HEK293 (cell line): ENCODE results near the gene HNRNPUL1.
A peak's percentile ranks its signal among the peaks of the same experiment; 100 is the strongest.
"Not testable (repeated sequence)": the region's sequence is repeated elsewhere in the genome, so short reads cannot be mapped to it uniquely, and the experiment has no call there.

Source experiments
- CTCF ChIA-PET: fragments of 350-600 bp; formaldehyde crosslinking; extraction: SDS; loops from one replicate; lab custom pipeline; 2021; ENCODE audit warnings: antibody characterized with exemption; lab: Yijun Ruan, JAX
- POLR2A ChIA-PET: fragments of 300-600 bp; formaldehyde crosslinking; extraction: SDS; loops from one replicate; lab custom pipeline; 2020; ENCODE audit warnings: antibody characterized with exemption, inconsistent platforms; lab: Yijun Ruan, JAX
- H3K27ac ChIP-seq: fragments of 200-500 bp; sonication (Bioruptor generic); 2 replicates; pipeline ENCODE4 v1.5.1; 2014; ENCODE audit warnings: low read depth, low read length, control low read depth, inconsistent platforms; ENCODE audit errors: extremely low read depth
- H3K36me3 ChIP-seq, 2 experiments: fragments of 200-500 bp in 1 of 2; sonication (Bioruptor generic) in 1 of 2; 1 replicate in 1 of 2; 2 replicates in 1 of 2; pipeline ENCODE4 v1.5.1; 2014 to 2017; ENCODE audit warnings: inconsistent platforms in 2 of 2, low read length in 2 of 2; ENCODE audit not compliant: control insufficient read depth in 2 of 2, insufficient read depth in 1 of 2
- H3K4me1 ChIP-seq: fragments of 200-500 bp; sonication (Bioruptor generic); 2 replicates; pipeline ENCODE4 v1.5.1; 2014; ENCODE audit warnings: mild to moderate bottlenecking, low read length, inconsistent platforms; ENCODE audit not compliant: control insufficient read depth, insufficient read depth
- H3K4me3 ChIP-seq: 2 replicates; pipeline ENCODE4 v1.5.1; 2011; ENCODE audit warnings: low read depth, mild to moderate bottlenecking, control low read depth, low read length, moderate library complexity
- H3K9me3 ChIP-seq: fragments of 200-500 bp; sonication (Bioruptor generic); 2 replicates; pipeline ENCODE4 v1.5.1; 2014; ENCODE audit warnings: low read depth, low read length, inconsistent platforms; ENCODE audit not compliant: control insufficient read depth, insufficient read depth
- ATF2 ChIP-seq: fragments of 450-650 bp; formaldehyde crosslinking; IDR thresholded peaks from 2 replicates; pipeline ENCODE4 v1.5.1; 2016; ENCODE audit warnings: missing biosample characterization, missing genetic modification characterization, low read depth
- KLF16 ChIP-seq: fragments of 450-650 bp; formaldehyde crosslinking; IDR thresholded peaks from 2 replicates; pipeline ENCODE4 v1.5.1; 2017; ENCODE audit warnings: missing biosample characterization, missing genetic modification characterization
- PBX3 ChIP-seq: sonication (generic); formaldehyde crosslinking; IDR thresholded peaks from 2 replicates; pipeline ENCODE4 v1.8.1; 2022; ENCODE audit warnings: mild to moderate bottlenecking, moderate library complexity, missing genetic modification reagents
- PRDM6 ChIP-seq: fragments of 450-650 bp; formaldehyde crosslinking; IDR thresholded peaks from 2 replicates; pipeline ENCODE4 v1.5.1; 2017; ENCODE audit warnings: missing biosample characterization, missing genetic modification characterization
- REST ChIP-seq: fragments of 450-650 bp; formaldehyde crosslinking; IDR thresholded peaks from 2 replicates; pipeline ENCODE4 v1.5.1; 2016; ENCODE audit warnings: missing biosample characterization, missing genetic modification characterization
- ZBTB6 ChIP-seq: fragments of 450-650 bp; formaldehyde crosslinking; IDR thresholded peaks from 2 replicates; pipeline ENCODE4 v1.5.1; 2017; ENCODE audit warnings: missing biosample characterization, missing genetic modification characterization
- ZNF121 ChIP-seq: fragments of 450-650 bp; formaldehyde crosslinking; IDR thresholded peaks from 2 replicates; pipeline ENCODE4 v1.5.1; 2016; ENCODE audit warnings: missing biosample characterization, missing genetic modification characterization
- ZNF202 ChIP-seq: fragments of 450-650 bp; formaldehyde crosslinking; IDR thresholded peaks from 2 replicates; pipeline ENCODE4 v1.5.1; 2016; ENCODE audit warnings: missing biosample characterization, missing genetic modification characterization, borderline replicate concordance
- ZNF423 ChIP-seq: fragments of 450-650 bp; formaldehyde crosslinking; IDR thresholded peaks from 2 replicates; pipeline ENCODE4 v1.5.1; 2016; ENCODE audit warnings: missing biosample characterization, missing genetic modification characterization
- ZNF621 ChIP-seq: fragments of 450-650 bp; formaldehyde crosslinking; IDR thresholded peaks from 2 replicates; pipeline ENCODE4 v1.5.1; 2017; ENCODE audit warnings: missing biosample characterization, missing genetic modification characterization
- ZNF658 ChIP-seq: fragments of 450-650 bp; formaldehyde crosslinking; IDR thresholded peaks from 2 replicates; pipeline ENCODE4; 2016; ENCODE audit warnings: missing biosample characterization, missing genetic modification characterization
- ZNF692 ChIP-seq: fragments of 450-650 bp; formaldehyde crosslinking; IDR thresholded peaks from 2 replicates; pipeline ENCODE4 v1.5.1; 2016; ENCODE audit warnings: missing biosample characterization, missing genetic modification characterization
- ZNF707 ChIP-seq: fragments of 450-650 bp; formaldehyde crosslinking; IDR thresholded peaks from 2 replicates; pipeline ENCODE4 v1.5.1; 2016; ENCODE audit warnings: missing biosample characterization, missing genetic modification characterization

HNRNPUL1 gene

GRCh38 chr19:41278478-41278877 is 14.3 kb downstream of the HNRNPUL1 start:
- Histone ChIP-seq H3K4me3 (no peak overlapping the region), H3K4me1 (no peaks in the 10 kb centered on the region), H3K36me3 (peaks cover 98 to 100% of the 10 kb centered on the region in 2 experiments)
- CTCF ChIA-PET, result interaction anchor here (0.6 to 2.3 kb wide), 4 partner anchors 16 to 30 kb away, joined by 3 to 11 read pairs (median 7); no protein-coding TSS in a partner anchor
- POLR2A ChIA-PET, result no interaction called here
- TF ChIP-seq ZNF423 (tag by site-specific recombination) (no peak), ZNF707 (tag by site-specific recombination) (no peak), ZNF621 (tag by site-specific recombination) (no peak), PBX3 (CRISPR knock-in tag) (no peak), KLF16 (no peak), ZNF658 (no peak), ZNF121 (tag by site-specific recombination) (peak; percentile 96), ZBTB6 (tag by site-specific recombination) (no peak)
- TF ChIP-seq, all 188 proteins: peak for 1
- no peak overlapping the region for H3K27ac ChIP-seq
- no peaks in the 10 kb centered on the region for H3K9me3 ChIP-seq

- POLR2A ChIA-PET, result no interaction called here
- TF ChIP-seq ZNF202 (tag by site-specific recombination) (no peak), ZNF692 (tag by site-specific recombination) (no peak), ATF2 (tag by site-specific recombination) (no peak), PRDM6 (no peak)
- peaks cover 95 to 100% of the 10 kb centered on the region in 2 experiments for H3K36me3 ChIP-seq
- H3K4me3 ChIP-seq, result no peak overlapping the region
- peak overlapping the region; percentile 36; the same call in 1 of the 2 replicates for H3K27ac ChIP-seq
- CTCF ChIA-PET, result interaction anchor here (0.7 to 12.7 kb wide), 5 partner anchors 12 to 145 kb away, joined by 3 to 120 read pairs (median 5); no protein-coding TSS in a partner anchor
- no peaks in the 10 kb centered on the region for H3K4me1 ChIP-seq
- H3K9me3 ChIP-seq, result no peaks in the 10 kb centered on the region
Observed at GRCh38 chr19:41288673-41289530, 24.7 kb downstream of the HNRNPUL1 start.

- POLR2A ChIA-PET, result interaction anchor here (0.5 kb wide), 1 partner anchor 590 kb away, joined by 5 read pairs; no protein-coding TSS in a partner anchor
- not testable (repeated sequence) for H3K4me3 ChIP-seq, H3K4me1 ChIP-seq, H3K27ac ChIP-seq, H3K9me3 ChIP-seq
- peak; percentile 70 for TF ChIP-seq REST
- CTCF ChIA-PET, result interaction anchor here (0.7 to 12.7 kb wide), 3 partner anchors 17 to 531 kb away, joined by 4 to 120 read pairs (median 8); no protein-coding TSS in a partner anchor
- H3K36me3 ChIP-seq, result peaks cover 95 to 100% of the 10 kb centered on the region in 2 experiments
Observed at GRCh38 chr19:41289814-41290213, 25.6 kb downstream of the HNRNPUL1 start.
